GM12892 (cell line): Measurements from ENCODE around the gene NINL. TPM values are rescaled to one million over a fixed set of nuclear protein-coding genes. Genes with fewer than 3 reads are reported as not detected.
A peak's percentile ranks its signal among the peaks of the same experiment; 100 is the strongest.
"Not testable (repeated sequence)": the region's sequence is repeated elsewhere in the genome, so short reads cannot be mapped to it uniquely, and the experiment has no call there.

Experiments
- DNase-seq: peaks from one replicate; pipeline ENCODE4 v3.0.0; 2011; ENCODE audit not compliant: insufficient read length
- FAIRE-seq: peaks from 2 replicates; lab custom pipeline; 2011; peaks lifted over from hg19 to GRCh38; lab: Jason Lieb, UNC
- POLR2A ChIP-seq: IDR thresholded peaks from 2 replicates; pipeline ENCODE4 v1.6.1; 2011; ENCODE audit warnings: low read depth, low read length, control low read depth
- POLR2AphosphoS5 ChIP-seq: IDR thresholded peaks from 2 replicates; pipeline ENCODE4 v1.6.1; 2011; ENCODE audit warnings: low read depth, low read length, control low read depth
- TAF1 ChIP-seq: IDR thresholded peaks from 2 replicates; pipeline ENCODE4 v1.6.1; 2011; ENCODE audit warnings: low read depth, mild to moderate bottlenecking, control low read depth, low read length, borderline replicate concordance
- polyA plus RNA-seq: library from polyadenylated mRNA; unstranded; fragments of >200 nt; gene quantifications from one replicate; pipeline ENCODE4 v1.2.1, GENCODE V29; 2012; ENCODE audit warnings: missing spikeins, inconsistent platforms; ENCODE audit not compliant: missing spikeins

NINL gene
- polyA plus RNA-seq: 1.7 TPM

GRCh38 chr20:25584905-25585704, at the start of gene NINL:
Gene NINL, minus strand, starts transcription at chr20:25585531. Its CDS starts 58,944 bp downstream, at chr20:25526587.
- TF ChIP-seq POLR2A (no peak), TAF1 (no peak), POLR2AphosphoS5 (no peak)
- FAIRE-seq: no peak
- DNase-seq: peak; percentile 32

- FAIRE-seq: no peak
- TF ChIP-seq POLR2A (no peak), POLR2AphosphoS5 (no peak), TAF1 (no peak)
- no peak for DNase-seq
Observed at GRCh38 chr20:25632940-25633790, 47.8 kb upstream of the NINL start.

- not testable (repeated sequence) for DNase-seq, FAIRE-seq
Observed at GRCh38 chr20:25630615-25631014, 45.3 kb upstream of the NINL start.

DNA sequence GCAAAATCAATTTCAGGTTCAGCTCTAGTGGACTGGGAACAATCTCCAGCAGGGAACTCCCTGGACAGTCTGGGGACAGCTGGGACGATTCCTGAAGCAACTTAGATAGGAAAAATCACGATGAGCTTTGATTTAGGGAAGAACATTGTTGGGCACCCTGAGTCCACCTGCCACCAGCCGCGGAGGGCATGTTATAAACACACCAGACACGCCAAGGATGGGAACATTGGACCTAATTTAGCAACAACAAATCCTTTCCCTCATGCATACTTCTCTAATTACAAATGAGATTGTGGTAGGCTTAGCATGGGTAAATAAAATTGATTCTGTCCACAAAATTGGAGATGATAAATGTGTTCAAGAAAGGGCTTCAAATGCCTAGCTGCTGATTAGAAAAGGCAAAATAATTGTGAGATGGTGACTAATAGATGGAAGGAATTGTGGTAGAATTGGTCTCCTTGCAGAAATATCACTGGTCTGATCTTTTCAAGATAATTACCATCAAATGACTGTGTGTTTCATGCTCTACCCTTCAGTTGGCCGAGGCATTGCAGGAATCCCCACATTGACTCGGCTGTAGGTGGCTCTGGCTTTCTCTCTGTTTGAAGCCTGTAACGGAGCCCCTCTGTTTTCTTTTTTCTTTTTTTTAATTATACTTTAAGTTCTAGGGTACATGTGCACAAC, 44.6 kb upstream of the NINL start:
- DNase-seq (no peak), FAIRE-seq (no peak)
- TF ChIP-seq TAF1 (no peak), POLR2A (no peak), POLR2AphosphoS5 (no peak)

DNA sequence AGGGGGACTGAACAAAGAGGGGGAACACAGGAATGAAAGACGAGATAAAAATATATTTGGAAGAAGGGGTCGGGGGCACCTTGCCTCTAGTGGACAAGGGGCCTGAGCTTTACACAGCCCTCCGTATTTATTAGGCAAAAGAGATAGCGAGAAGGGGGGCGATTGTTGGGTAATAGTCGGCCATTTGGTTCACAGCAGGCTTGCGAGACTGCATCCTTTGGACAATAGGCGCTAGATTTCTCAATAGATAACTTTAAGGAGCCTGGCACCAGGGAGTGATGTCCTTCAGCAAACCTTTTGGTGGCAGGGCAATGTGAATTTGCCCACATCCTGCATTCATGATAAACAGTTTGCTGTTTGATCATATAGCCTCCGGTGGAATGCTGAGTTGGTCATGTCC, 41.4 kb upstream of the NINL start:
- TF ChIP-seq POLR2A (no peak), POLR2AphosphoS5 (no peak), TAF1 (no peak)
- DNase-seq (no peak), FAIRE-seq (no peak)

- FAIRE-seq: no peak
- no peak for DNase-seq
- no peak for TF ChIP-seq POLR2AphosphoS5
- TF ChIP-seq TAF1: no peak
- TF ChIP-seq POLR2A: no peak
Observed at GRCh38 chr20:25624500-25624939, 39.2 kb upstream of the NINL start.

DNA sequence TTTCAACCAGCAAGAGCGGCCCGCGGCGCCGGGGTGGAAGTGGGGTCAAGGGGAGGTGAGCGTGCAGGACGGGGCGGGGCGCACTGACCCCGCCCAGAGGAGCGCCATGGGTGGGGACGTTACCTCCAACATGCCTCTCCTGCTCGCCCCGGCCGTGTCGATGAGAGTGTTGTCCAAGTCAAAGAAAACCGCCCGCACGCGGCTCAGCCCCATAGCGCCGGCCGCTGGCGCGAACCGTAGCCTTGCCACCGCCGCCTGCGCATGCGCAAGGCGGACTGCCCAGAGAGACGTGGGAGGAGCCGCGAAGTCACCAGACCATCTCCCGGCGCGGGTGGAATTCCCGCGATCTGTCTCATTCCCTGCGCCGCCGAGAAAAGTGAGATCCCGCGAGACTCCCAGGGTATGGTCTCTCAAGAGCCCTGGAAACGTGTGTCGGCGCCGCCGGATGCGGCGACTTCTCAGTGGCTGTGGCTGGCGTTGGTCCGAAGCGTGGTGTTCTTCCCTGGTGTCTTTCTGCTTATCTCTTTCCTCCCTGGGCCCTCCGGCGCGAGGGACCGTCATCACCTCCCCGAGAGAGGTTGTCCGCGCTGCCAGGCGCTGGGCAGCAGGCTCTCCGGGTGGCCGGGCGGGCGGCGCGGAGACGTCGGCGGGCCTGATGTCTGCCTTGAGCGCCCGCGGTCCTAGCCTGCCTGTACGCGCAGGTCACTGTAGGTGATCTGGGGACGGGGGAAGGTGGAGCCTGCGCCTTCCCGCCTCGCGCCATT, 38.6 kb upstream of the NINL start, which contains the start of gene NANP:
Gene NANP (minus strand): TSS at position 279 of the 764 bp plus-strand sequence. CDS start 66 bp downstream, at position 213.
- FAIRE-seq (peak; percentile 83), DNase-seq (peak; percentile 91)
- TF ChIP-seq POLR2A (peak; percentile 93), POLR2AphosphoS5 (peak; percentile 96), TAF1 (peak; percentile 67; the same call in 1 of the 2 replicates)

GRCh38 chr20:25623225-25623735, 37.9 kb upstream of the NINL start:
- FAIRE-seq: peak; percentile 60
- DNase-seq: peak; percentile 35
- no peak for TF ChIP-seq POLR2A

- TF ChIP-seq TAF1 (no peak), POLR2A (no peak), POLR2AphosphoS5 (no peak)
- no peak for DNase-seq
- no peak for FAIRE-seq
Observed at GRCh38 chr20:25622450-25623224, 37.3 kb upstream of the NINL start.

DNA sequence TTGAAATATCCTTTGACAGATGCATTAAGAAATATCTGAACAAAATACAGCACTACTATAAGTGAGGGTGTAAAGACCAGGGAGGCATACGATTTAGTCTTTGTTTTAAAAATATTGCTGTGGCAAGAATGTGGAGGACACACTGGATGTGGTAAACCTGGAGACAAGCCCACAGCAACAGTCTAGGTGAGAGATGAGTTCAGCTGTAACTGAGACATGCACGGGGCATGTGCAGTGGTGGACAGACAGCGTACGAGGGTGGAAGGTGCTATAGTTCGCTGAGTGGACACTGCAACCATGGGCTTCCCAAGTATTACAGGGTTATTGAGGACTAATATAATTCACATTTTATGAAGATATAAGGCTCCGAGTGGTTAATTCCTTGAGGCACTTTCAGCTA, 36.7 kb upstream of the NINL start:
- TF ChIP-seq POLR2AphosphoS5: no peak
- no peak for TF ChIP-seq POLR2A
- TF ChIP-seq TAF1: no peak

More for the DNA sequence above, 36.7 kb upstream of the NINL start:
- FAIRE-seq: no peak
- no peak for DNase-seq
